Measurements from ENCODE around the gene FEN1. TPM values are rescaled to one million over a fixed set of nuclear protein-coding genes. Genes with fewer than 3 reads are reported as not detected.

The FEN1 gene
- polyA plus RNA-seq, 1 of the 3 experiments (the other 2 are of a cell fraction): 35.9 TPM

DNA sequence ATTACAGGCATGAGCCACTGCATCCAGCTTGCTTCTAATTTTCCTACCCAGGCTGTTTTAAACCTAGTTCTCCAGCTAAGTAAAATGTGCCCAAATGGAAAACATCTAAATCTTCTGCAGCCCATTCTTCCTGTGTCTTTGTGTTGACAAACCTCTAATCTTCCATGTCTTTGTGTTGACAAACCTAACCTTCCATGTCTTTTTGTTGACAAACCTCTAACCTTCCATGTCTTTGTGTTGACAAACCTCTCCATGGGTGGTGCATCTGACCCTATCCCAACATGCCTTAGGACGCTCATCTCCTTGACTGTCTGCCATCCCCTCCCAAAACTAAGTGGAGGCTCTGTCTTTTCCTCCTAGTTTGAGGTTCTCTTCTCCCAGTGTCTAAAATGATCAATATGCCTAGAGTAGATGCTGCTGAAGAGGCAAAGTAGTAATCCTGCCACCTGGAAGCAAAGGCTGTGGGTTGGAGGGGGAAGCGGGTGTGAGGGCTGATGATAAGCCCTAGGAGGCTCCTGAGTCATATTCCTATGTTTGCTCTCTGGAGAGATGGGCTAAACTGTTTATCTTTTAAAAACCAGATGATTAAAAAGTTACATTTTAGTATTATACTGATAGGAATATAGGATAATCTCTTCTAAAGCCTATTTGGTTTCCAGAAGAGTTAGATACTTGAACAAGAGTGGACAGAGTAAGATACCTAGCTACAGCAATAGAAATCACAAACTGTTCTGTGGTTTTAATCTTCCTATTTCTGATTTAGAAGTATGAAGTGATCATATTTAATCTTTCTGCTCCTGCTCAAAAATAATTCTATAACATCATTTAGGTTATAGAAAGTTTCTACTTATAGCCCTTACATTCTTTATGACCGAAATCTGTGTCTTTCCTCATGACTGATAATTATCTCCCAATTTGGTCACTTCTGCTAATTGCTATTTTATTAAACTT is 7.9 kb downstream of the FEN1 start:
- WGBS (ENCODE audit: low lambda C conversion rate): 87% methylated on average over 3 of the region's 3 CpGs
- no peaks in the 10 kb centered on the region for H3K9me2 ChIP-seq
- H3K4me3 ChIP-seq (ENCODE audit: low read depth in 2 of 2, low read length in 1 of 2): no peak overlapping the region
- TF ChIP-seq, protein P1, sequence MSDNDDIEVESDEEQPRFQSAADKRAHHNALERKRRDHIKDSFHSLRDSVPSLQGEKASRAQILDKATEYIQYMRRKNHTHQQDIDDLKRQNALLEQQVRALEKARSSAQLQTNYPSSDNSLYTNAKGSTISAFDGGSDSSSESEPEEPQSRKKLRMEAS (IDR thresholded peaks at IDR 0.05; ENCODE audit: low read depth): no peak
- TF ChIP-seq, protein P2, sequence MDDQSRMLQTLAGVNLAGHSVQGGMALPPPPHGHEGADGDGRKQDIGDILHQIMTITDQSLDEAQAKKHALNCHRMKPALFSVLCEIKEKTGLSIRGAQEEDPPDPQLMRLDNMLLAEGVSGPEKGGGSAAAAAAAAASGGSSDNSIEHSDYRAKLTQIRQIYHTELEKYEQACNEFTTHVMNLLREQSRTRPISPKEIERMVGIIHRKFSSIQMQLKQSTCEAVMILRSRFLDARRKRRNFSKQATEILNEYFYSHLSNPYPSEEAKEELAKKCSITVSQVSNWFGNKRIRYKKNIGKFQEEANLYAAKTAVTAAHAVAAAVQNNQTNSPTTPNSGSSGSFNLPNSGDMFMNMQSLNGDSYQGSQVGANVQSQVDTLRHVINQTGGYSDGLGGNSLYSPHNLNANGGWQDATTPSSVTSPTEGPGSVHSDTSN (IDR thresholded peaks at IDR 0.05): no peak
- no peak for TF ChIP-seq RFX5 (IDR thresholded peaks at IDR 0.05; ENCODE audit: low read length)
- TF ChIP-seq, protein P3, sequence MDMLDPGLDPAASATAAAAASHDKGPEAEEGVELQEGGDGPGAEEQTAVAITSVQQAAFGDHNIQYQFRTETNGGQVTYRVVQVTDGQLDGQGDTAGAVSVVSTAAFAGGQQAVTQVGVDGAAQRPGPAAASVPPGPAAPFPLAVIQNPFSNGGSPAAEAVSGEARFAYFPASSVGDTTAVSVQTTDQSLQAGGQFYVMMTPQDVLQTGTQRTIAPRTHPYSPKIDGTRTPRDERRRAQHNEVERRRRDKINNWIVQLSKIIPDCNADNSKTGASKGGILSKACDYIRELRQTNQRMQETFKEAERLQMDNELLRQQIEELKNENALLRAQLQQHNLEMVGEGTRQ (IDR thresholded peaks at IDR 0.05; ENCODE audit: borderline replicate concordance, low read depth, low read length): no peak
- TF ChIP-seq YY1 (IDR thresholded peaks at IDR 0.05; ENCODE audit: low read depth): no peak
- no peak for TF ChIP-seq NRF1 (IDR thresholded peaks at IDR 0.05; ENCODE audit: low read depth, low read length)
- TF ChIP-seq FOXJ3 (CRISPR knock-in tag; IDR thresholded peaks at IDR 0.05): no peak
- TF ChIP-seq, protein P4, sequence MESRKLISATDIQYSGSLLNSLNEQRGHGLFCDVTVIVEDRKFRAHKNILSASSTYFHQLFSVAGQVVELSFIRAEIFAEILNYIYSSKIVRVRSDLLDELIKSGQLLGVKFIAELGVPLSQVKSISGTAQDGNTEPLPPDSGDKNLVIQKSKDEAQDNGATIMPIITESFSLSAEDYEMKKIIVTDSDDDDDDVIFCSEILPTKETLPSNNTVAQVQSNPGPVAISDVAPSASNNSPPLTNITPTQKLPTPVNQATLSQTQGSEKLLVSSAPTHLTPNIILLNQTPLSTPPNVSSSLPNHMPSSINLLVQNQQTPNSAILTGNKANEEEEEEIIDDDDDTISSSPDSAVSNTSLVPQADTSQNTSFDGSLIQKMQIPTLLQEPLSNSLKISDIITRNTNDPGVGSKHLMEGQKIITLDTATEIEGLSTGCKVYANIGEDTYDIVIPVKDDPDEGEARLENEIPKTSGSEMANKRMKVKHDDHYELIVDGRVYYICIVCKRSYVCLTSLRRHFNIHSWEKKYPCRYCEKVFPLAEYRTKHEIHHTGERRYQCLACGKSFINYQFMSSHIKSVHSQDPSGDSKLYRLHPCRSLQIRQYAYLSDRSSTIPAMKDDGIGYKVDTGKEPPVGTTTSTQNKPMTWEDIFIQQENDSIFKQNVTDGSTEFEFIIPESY (IDR thresholded peaks at IDR 0.05; ENCODE audit: borderline replicate concordance, low read depth): no peak
- TF ChIP-seq, protein P5, sequence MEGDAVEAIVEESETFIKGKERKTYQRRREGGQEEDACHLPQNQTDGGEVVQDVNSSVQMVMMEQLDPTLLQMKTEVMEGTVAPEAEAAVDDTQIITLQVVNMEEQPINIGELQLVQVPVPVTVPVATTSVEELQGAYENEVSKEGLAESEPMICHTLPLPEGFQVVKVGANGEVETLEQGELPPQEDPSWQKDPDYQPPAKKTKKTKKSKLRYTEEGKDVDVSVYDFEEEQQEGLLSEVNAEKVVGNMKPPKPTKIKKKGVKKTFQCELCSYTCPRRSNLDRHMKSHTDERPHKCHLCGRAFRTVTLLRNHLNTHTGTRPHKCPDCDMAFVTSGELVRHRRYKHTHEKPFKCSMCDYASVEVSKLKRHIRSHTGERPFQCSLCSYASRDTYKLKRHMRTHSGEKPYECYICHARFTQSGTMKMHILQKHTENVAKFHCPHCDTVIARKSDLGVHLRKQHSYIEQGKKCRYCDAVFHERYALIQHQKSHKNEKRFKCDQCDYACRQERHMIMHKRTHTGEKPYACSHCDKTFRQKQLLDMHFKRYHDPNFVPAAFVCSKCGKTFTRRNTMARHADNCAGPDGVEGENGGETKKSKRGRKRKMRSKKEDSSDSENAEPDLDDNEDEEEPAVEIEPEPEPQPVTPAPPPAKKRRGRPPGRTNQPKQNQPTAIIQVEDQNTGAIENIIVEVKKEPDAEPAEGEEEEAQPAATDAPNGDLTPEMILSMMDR (IDR thresholded peaks at IDR 0.05): no peak
- TF ChIP-seq MEF2A (IDR thresholded peaks at IDR 0.05; ENCODE audit: borderline replicate concordance, low read depth): no peak
- no peak for TF ChIP-seq POLR2AphosphoS5 (IDR thresholded peaks at IDR 0.05; ENCODE audit: low read depth, low read length)
- TF ChIP-seq EZH2phosphoT487 (IDR thresholded peaks at IDR 0.05; ENCODE audit: borderline replicate concordance, low read depth): no peak
- TF ChIP-seq, protein P6, sequence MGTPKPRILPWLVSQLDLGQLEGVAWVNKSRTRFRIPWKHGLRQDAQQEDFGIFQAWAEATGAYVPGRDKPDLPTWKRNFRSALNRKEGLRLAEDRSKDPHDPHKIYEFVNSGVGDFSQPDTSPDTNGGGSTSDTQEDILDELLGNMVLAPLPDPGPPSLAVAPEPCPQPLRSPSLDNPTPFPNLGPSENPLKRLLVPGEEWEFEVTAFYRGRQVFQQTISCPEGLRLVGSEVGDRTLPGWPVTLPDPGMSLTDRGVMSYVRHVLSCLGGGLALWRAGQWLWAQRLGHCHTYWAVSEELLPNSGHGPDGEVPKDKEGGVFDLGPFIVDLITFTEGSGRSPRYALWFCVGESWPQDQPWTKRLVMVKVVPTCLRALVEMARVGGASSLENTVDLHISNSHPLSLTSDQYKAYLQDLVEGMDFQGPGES (IDR thresholded peaks at IDR 0.05; ENCODE audit: low read depth, low read length): no peak
- peaks cover 42% of the 10 kb centered on the region for H3K79me2 ChIP-seq (ENCODE audit: insufficient read depth)
- H4K20me1 ChIP-seq (ENCODE audit: insufficient read depth): no peaks in the 10 kb centered on the region; the same call in 1 of the 2 replicates
- peaks cover 15 to 46% of the 10 kb centered on the region in 2 experiments for H3K36me3 ChIP-seq (replicated peaks in 1 of 2; ENCODE audit: control insufficient read depth in 1 of 2, insufficient read depth in 2 of 2, low read length in 1 of 2)
- DNase-seq: no peak
- H3F3A ChIP-seq (replicated peaks; ENCODE audit: insufficient read depth): peaks cover 17% of the 10 kb centered on the region
- H3K27me3 ChIP-seq (ENCODE audit: insufficient read depth): no peaks in the 10 kb centered on the region
- POLR2A ChIA-PET: interaction anchor here (1.8 kb wide), 1 partner anchor 9 kb away, joined by 7 read pairs; the partner anchor contains the start of gene TMEM258
- no peaks in the 10 kb centered on the region; a peak in 1 of 4 replicates for H3K4me1 ChIP-seq (ENCODE audit: control insufficient read depth in 1 of 2, insufficient read depth in 2 of 2, low read depth in 1 of 2, low read length in 1 of 2)
- H2AFZ ChIP-seq (ENCODE audit: low read depth): no peak overlapping the region
- H3K9me3 ChIP-seq: no peaks in the 10 kb centered on the region
- CTCF ChIA-PET: interaction anchor here (1.1 to 7.3 kb wide), 11 partner anchors 12 to 307 kb away, joined by 3 to 92 read pairs (median 5); no protein-coding TSS in a partner anchor
- H3K27ac ChIP-seq (ENCODE audit: low read depth in 2 of 2, low read length in 1 of 2): no peak overlapping the region
- no peak overlapping the region for H3K4me2 ChIP-seq
- no peak overlapping the region for H3K9ac ChIP-seq
